ENCODE results near the gene OASL.

OASL gene

GRCh38 chr12:120981407-120981941 lies 57.6 kb downstream of the OASL start:
- Histone ChIP-seq H2BK12ac (ENCODE audit: low read length) (no peak overlapping the region), H3K9ac (ENCODE audit: low read depth, low read length, poor library complexity) (no peak overlapping the region), H4K91ac (ENCODE audit: low read depth, low read length, poor library complexity) (no peak overlapping the region), H2BK120ac (ENCODE audit: low read depth, low read length) (no peak overlapping the region), H3K27ac (replicated peaks; ENCODE audit: low read length) (no peak overlapping the region), H3K4me1 (ENCODE audit: control insufficient read depth in 2 of 2, insufficient read depth in 1 of 2, low read depth in 1 of 2, low read length in 2 of 2) (peaks cover 2 to 16% of the 10 kb centered on the region in 2 donors), H3K79me1 (ENCODE audit: low read depth, low read length) (no peaks in the 10 kb centered on the region), H2AK5ac (ENCODE audit: low read depth, low read length) (no peak overlapping the region), H3K27me3 (ENCODE audit: control insufficient read depth in 3 of 3, insufficient read depth in 3 of 3, low read depth in 1 of 3, low read length in 3 of 3) (no peaks in the 10 kb centered on the region), H2BK15ac (ENCODE audit: low read length) (no peak overlapping the region), H3K4me2 (ENCODE audit: insufficient read depth, low read length, poor library complexity, severe bottlenecking) (no peak overlapping the region), H2AFZ (ENCODE audit: low read length) (no peak overlapping the region), H4K8ac (ENCODE audit: low read depth, low read length) (no peak overlapping the region), H3K4ac (ENCODE audit: low read length) (no peak overlapping the region), H3K14ac (ENCODE audit: low read length) (no peak overlapping the region), H3K4me3 (ENCODE audit: low read length in 2 of 2) (no peak overlapping the region), H2BK5ac (ENCODE audit: low read length) (no peak overlapping the region), H3K9me3 (replicated peaks in 1 of 2; ENCODE audit: control insufficient read depth in 2 of 2, insufficient read depth in 1 of 2, low read depth in 1 of 2, low read length in 2 of 2) (no peaks in the 10 kb centered on the region), H3K36me3 (replicated peaks in 1 of 2; ENCODE audit: control insufficient read depth in 2 of 2, insufficient read depth in 2 of 2, low read length in 2 of 2) (no peaks in the 10 kb centered on the region), H3K18ac (ENCODE audit: low read length) (no peak overlapping the region), H3K23ac (ENCODE audit: low read depth, low read length, poor library complexity) (peak overlapping the region; percentile 37)
- no CpG with 5 or more reads among the region's 6 CpGs for WGBS, 2 donors (ENCODE audit: extremely low coverage in 2 of 2, insufficient read length in 2 of 2, insufficient replicate concordance in 1 of 2)
- DNase-seq (ENCODE audit: low spot score) = no peak

GRCh38 chr12:120980800-120981368 lies 58.2 kb downstream of the OASL start:
- no peak overlapping the region for H2BK15ac ChIP-seq (ENCODE audit: low read length)
- no peak overlapping the region for H2BK120ac ChIP-seq (ENCODE audit: low read depth, low read length)
- H3K18ac ChIP-seq (ENCODE audit: low read length) = peak overlapping the region; percentile 8
- no peak overlapping the region for H3K9ac ChIP-seq (ENCODE audit: low read depth, low read length, poor library complexity)
- H2BK12ac ChIP-seq (ENCODE audit: low read length) = no peak overlapping the region
- H3K27ac ChIP-seq (replicated peaks; ENCODE audit: low read length) = no peak overlapping the region
- no peaks in the 10 kb centered on the region for H3K9me3 ChIP-seq (replicated peaks in 1 of 2; ENCODE audit: control insufficient read depth in 2 of 2, insufficient read depth in 1 of 2, low read depth in 1 of 2, low read length in 2 of 2)
- H2AFZ ChIP-seq (ENCODE audit: low read length) = peak overlapping the region; percentile 75
- H3K23ac ChIP-seq (ENCODE audit: low read depth, low read length, poor library complexity) = no peak overlapping the region
- peaks cover 2 to 16% of the 10 kb centered on the region in 2 donors for H3K4me1 ChIP-seq (ENCODE audit: control insufficient read depth in 2 of 2, insufficient read depth in 1 of 2, low read depth in 1 of 2, low read length in 2 of 2)
- no peaks in the 10 kb centered on the region for H3K36me3 ChIP-seq (replicated peaks in 1 of 2; ENCODE audit: control insufficient read depth in 2 of 2, insufficient read depth in 2 of 2, low read length in 2 of 2)
- no peak overlapping the region for H3K14ac ChIP-seq (ENCODE audit: low read length)
- DNase-seq (ENCODE audit: low spot score) = no peak
- H3K79me1 ChIP-seq (ENCODE audit: low read depth, low read length) = no peaks in the 10 kb centered on the region
- no peak overlapping the region for H4K8ac ChIP-seq (ENCODE audit: low read depth, low read length)
- no peak overlapping the region for H2AK5ac ChIP-seq (ENCODE audit: low read depth, low read length)
- no peak overlapping the region for H3K4me3 ChIP-seq (ENCODE audit: low read length in 2 of 2)
- WGBS, 2 donors (ENCODE audit: extremely low coverage in 2 of 2, insufficient read length in 2 of 2, insufficient replicate concordance in 1 of 2) = no CpG with 5 or more reads among the region's 13 CpGs
- no peak overlapping the region for H4K91ac ChIP-seq (ENCODE audit: low read depth, low read length, poor library complexity)
- H2BK5ac ChIP-seq (ENCODE audit: low read length) = no peak overlapping the region
- H3K4me2 ChIP-seq (ENCODE audit: insufficient read depth, low read length, poor library complexity, severe bottlenecking) = no peak overlapping the region
- H3K4ac ChIP-seq (ENCODE audit: low read length) = no peak overlapping the region
- no peaks in the 10 kb centered on the region for H3K27me3 ChIP-seq (ENCODE audit: control insufficient read depth in 3 of 3, insufficient read depth in 3 of 3, low read depth in 1 of 3, low read length in 3 of 3)

- H4K91ac ChIP-seq (ENCODE audit: low read depth, low read length, poor library complexity) = no peak overlapping the region
- H3K4me3 ChIP-seq (ENCODE audit: low read length in 2 of 2) = no peak overlapping the region
- H3K27me3 ChIP-seq (ENCODE audit: control insufficient read depth in 3 of 3, insufficient read depth in 3 of 3, low read depth in 1 of 3, low read length in 3 of 3) = no peaks in the 10 kb centered on the region
- no peak overlapping the region for H2BK12ac ChIP-seq (ENCODE audit: low read length)
- no peak overlapping the region for H3K23ac ChIP-seq (ENCODE audit: low read depth, low read length, poor library complexity)
- H4K8ac ChIP-seq (ENCODE audit: low read depth, low read length) = no peak overlapping the region
- H3K4me1 ChIP-seq (ENCODE audit: control insufficient read depth in 2 of 2, insufficient read depth in 1 of 2, low read depth in 1 of 2, low read length in 2 of 2) = peaks cover 2 to 16% of the 10 kb centered on the region in 2 donors
- no peak overlapping the region for H2BK5ac ChIP-seq (ENCODE audit: low read length)
- no peaks in the 10 kb centered on the region for H3K79me1 ChIP-seq (ENCODE audit: low read depth, low read length)
- no peaks in the 10 kb centered on the region for H3K9me3 ChIP-seq (replicated peaks in 1 of 2; ENCODE audit: control insufficient read depth in 2 of 2, insufficient read depth in 1 of 2, low read depth in 1 of 2, low read length in 2 of 2)
- DNase-seq (ENCODE audit: low spot score) = no peak
- no peaks in the 10 kb centered on the region for H3K36me3 ChIP-seq (replicated peaks in 1 of 2; ENCODE audit: control insufficient read depth in 2 of 2, insufficient read depth in 2 of 2, low read length in 2 of 2)
- H2AFZ ChIP-seq (ENCODE audit: low read length) = peak overlapping the region; percentile 75
- peak overlapping the region; percentile 75 for H2BK15ac ChIP-seq (ENCODE audit: low read length)
- no peak overlapping the region for H3K14ac ChIP-seq (ENCODE audit: low read length)
- peak overlapping the region; percentile 8 for H3K18ac ChIP-seq (ENCODE audit: low read length)
- no peak overlapping the region for H3K4ac ChIP-seq (ENCODE audit: low read length)
- H2BK120ac ChIP-seq (ENCODE audit: low read depth, low read length) = no peak overlapping the region
- H2AK5ac ChIP-seq (ENCODE audit: low read depth, low read length) = peak overlapping the region; percentile 75
- no CpG with 5 or more reads among the region's 11 CpGs for WGBS, 2 donors (ENCODE audit: extremely low coverage in 2 of 2, insufficient read length in 2 of 2, insufficient replicate concordance in 1 of 2)
- H3K4me2 ChIP-seq (ENCODE audit: insufficient read depth, low read length, poor library complexity, severe bottlenecking) = no peak overlapping the region
- H3K27ac ChIP-seq (replicated peaks; ENCODE audit: low read length) = no peak overlapping the region
- H3K9ac ChIP-seq (ENCODE audit: low read depth, low read length, poor library complexity) = no peak overlapping the region
Measured at GRCh38 chr12:120979862-120980696, 59.0 kb downstream of the OASL start.

GRCh38 chr12:120979220-120979861 lies 59.7 kb downstream of the OASL start:
- Histone ChIP-seq H4K8ac (ENCODE audit: low read depth, low read length) (no peak overlapping the region), H3K36me3 (replicated peaks in 1 of 2; ENCODE audit: control insufficient read depth in 2 of 2, insufficient read depth in 2 of 2, low read length in 2 of 2) (no peaks in the 10 kb centered on the region), H3K4ac (ENCODE audit: low read length) (no peak overlapping the region), H3K27ac (replicated peaks; ENCODE audit: low read length) (no peak overlapping the region), H2BK120ac (ENCODE audit: low read depth, low read length) (no peak overlapping the region), H3K9ac (ENCODE audit: low read depth, low read length, poor library complexity) (no peak overlapping the region), H2BK5ac (ENCODE audit: low read length) (peak overlapping the region; percentile 35), H3K18ac (ENCODE audit: low read length) (no peak overlapping the region), H4K91ac (ENCODE audit: low read depth, low read length, poor library complexity) (no peak overlapping the region), H3K4me1 (ENCODE audit: control insufficient read depth in 2 of 2, insufficient read depth in 1 of 2, low read depth in 1 of 2, low read length in 2 of 2) (peaks cover 1 to 14% of the 10 kb centered on the region in 2 donors), H2AFZ (ENCODE audit: low read length) (no peak overlapping the region), H3K23ac (ENCODE audit: low read depth, low read length, poor library complexity) (no peak overlapping the region), H3K9me3 (replicated peaks in 1 of 2; ENCODE audit: control insufficient read depth in 2 of 2, insufficient read depth in 1 of 2, low read depth in 1 of 2, low read length in 2 of 2) (no peaks in the 10 kb centered on the region), H3K79me1 (ENCODE audit: low read depth, low read length) (no peaks in the 10 kb centered on the region), H3K4me3 (ENCODE audit: low read length in 2 of 2) (no peak overlapping the region), H2BK12ac (ENCODE audit: low read length) (no peak overlapping the region), H3K27me3 (ENCODE audit: control insufficient read depth in 3 of 3, insufficient read depth in 3 of 3, low read depth in 1 of 3, low read length in 3 of 3) (no peaks in the 10 kb centered on the region), H2AK5ac (ENCODE audit: low read depth, low read length) (peak overlapping the region; percentile 56), H3K14ac (ENCODE audit: low read length) (no peak overlapping the region), H3K4me2 (ENCODE audit: insufficient read depth, low read length, poor library complexity, severe bottlenecking) (no peak overlapping the region), H2BK15ac (ENCODE audit: low read length) (peak overlapping the region; percentile 75)
- WGBS, 2 donors (ENCODE audit: extremely low coverage in 2 of 2, insufficient read length in 2 of 2, insufficient replicate concordance in 1 of 2) = no CpG with 5 or more reads among the region's 10 CpGs
- DNase-seq (ENCODE audit: low spot score) = no peak

Data from neuronal stem cell (in vitro differentiated cells).